Gastrocnemius medialis (tissue), 4 donors: ENCODE data around the gene MKNK1. TPM values are rescaled to one million over a fixed set of nuclear protein-coding genes. Genes with fewer than 3 reads are reported as not detected.
"Not testable (repeated sequence)": the region's sequence is repeated elsewhere in the genome, so short reads cannot be mapped to it uniquely, and the experiment has no call there.

Experiments used
- ATAC-seq, 2 donors: fragments of 150-250 bp; one replicate each; pipeline ENCODE4 v1.9.1; 2016
- DNase-seq, 2 donors: peaks; one replicate each; pipeline ENCODE4 v3.0.0-alpha.2; 2019
- H3K27ac ChIP-seq, 4 donors: fragments of 200-600 bp; sonication (generic); 1 replicate in 1 of 4; 2 replicates in 3 of 4; pipeline ENCODE4 v1.5.1; 2016 to 2018; ENCODE audit warnings: mild to moderate bottlenecking in 2 of 4, moderate library complexity in 1 of 4
- H3K27me3 ChIP-seq, 3 donors: fragments of 200-600 bp; sonication (generic) in 2 of 3; 1 replicate in 1 of 3; 2 replicates in 2 of 3; pipeline versions ENCODE4 v1.5.1 to v1.6.0; 2016 to 2019; ENCODE audit warnings: mild to moderate bottlenecking in 1 of 3, moderate library complexity in 1 of 3
- H3K36me3 ChIP-seq, 2 donors: fragments of 200-600 bp; sonication (generic) in 1 of 2; one replicate each; pipeline ENCODE4 v1.5.1; 2017 to 2018
- H3K4me1 ChIP-seq, 2 donors: fragments of 200-600 bp; sonication (generic) in 1 of 2; one replicate each; pipeline ENCODE4 v1.5.1; 2016 to 2017; ENCODE audit warnings: mild to moderate bottlenecking in 2 of 2
- H3K4me3 ChIP-seq, 4 donors: fragments of 200-600 bp; sonication (generic) in 3 of 4; 1 replicate in 1 of 4; 2 replicates in 3 of 4; pipeline ENCODE4 v1.5.1; 2016 to 2019; ENCODE audit warnings: mild to moderate bottlenecking in 2 of 4
- H3K9me3 ChIP-seq, 3 donors: fragments of 200-600 bp; sonication (generic) in 2 of 3; 1 replicate in 1 of 3; 2 replicates in 2 of 3; pipeline ENCODE4 v1.5.1; 2016 to 2019
- POLR2A ChIP-seq, 2 donors: fragments of 450-650 bp; IDR thresholded peaks; one replicate each; pipeline ENCODE4 v1.6.1; 2017; ENCODE audit warnings: antibody characterized with exemption in 2 of 2, mild to moderate bottlenecking in 2 of 2, moderate library complexity in 2 of 2
- in situ Hi-C, 4 donors: fragments of 200-750 bp; cut with MboI; loops; one replicate each; pipeline versions ENCODE4 v1.15.0 to v1.8.0; 2017; ENCODE audit warnings: low sequenced_read_pairs in 4 of 4
- intact Hi-C: fragments of 100-400 bp; cut with DNase I; formaldehyde crosslinking; loops from one replicate; pipeline ENCODE4 v1.15.1; 2023; ENCODE audit warnings: low total_unique reads
- total RNA-seq, 4 donors: library from RNA; depleted of rRNA; stranded (reverse); fragments of >200 nt; gene quantifications; one replicate each; pipeline versions ENCODE4 v1.1.0 to v1.2.3, GENCODE V29; 2016
- TF ChIP-seq, protein P1 (sequence below), 5 experiments: fragments of 450-650 bp in 3 of 5; fragments of 200-600 bp in 2 of 5; sonication (generic) in 2 of 5; IDR thresholded peaks in 4 of 5; conservative IDR thresholded peaks in 1 of 5; 1 replicate in 4 of 5; 2 replicates in 1 of 5; pipeline ENCODE4 v1.5.1; 2016 to 2019; ENCODE audit warnings: antibody characterized with exemption in 5 of 5, mild to moderate bottlenecking in 3 of 5, moderate library complexity in 3 of 5

Gene MKNK1
- total RNA-seq = 10 to 100 TPM; 23.7 to 63.5 (median 43.4) TPM

DNA sequence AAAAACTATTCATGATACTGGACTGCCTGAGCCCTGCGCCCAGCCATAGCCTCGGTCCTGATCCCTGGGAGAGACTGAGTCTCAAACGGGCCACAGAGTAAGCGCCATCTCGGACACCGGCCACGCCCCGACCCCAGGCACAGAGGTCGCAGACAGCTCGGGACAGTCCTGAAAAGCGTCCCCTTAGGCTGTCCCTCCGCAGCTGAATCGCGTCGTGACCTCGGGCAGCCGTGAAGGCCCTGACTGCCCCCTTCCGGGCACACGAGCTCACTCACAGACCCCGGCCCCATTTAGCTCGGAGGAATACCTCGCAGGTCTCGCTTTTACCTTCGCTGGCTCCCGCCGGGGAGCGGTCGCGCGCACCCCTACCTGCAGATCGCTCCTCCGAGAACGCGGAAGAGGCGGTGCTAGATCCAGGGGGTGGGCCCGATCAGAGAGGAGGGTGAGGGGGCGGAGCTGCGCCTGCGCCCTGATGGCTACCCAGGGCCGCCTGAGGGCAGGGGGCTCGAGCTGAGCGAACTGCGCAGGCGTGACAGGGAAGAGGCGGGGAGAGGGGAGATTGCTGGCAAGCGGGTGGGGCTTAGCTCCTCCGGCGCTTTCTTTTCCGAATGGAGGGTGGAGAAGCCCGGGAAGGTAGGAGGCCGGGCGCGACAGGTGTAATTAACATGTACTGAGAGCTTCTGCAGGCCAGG lies at the start of gene MKNK1:
Gene MKNK1 (minus strand): TSS at position 411 of the 692 bp plus-strand sequence. CDS start 20,941 bp downstream, outside the sequence.
- Histone ChIP-seq H3K27ac (peak within 1 kb of the TSS; percentile 83 to 98 (median 92)), H3K27me3 (no peaks in the 10 kb centered on the region), H3K9me3 (no peaks in the 10 kb centered on the region), H3K36me3 (peaks cover 0 to 9% of the 10 kb centered on the region in 2 donors), H3K4me3 (peak within 1 kb of the TSS; percentile 86 to 97 (median 91)), H3K4me1 (peaks cover 55 to 72% of the 10 kb centered on the region in 2 donors)
- ATAC-seq (peak; percentile 79 to 92), DNase-seq (peak; percentile 94 to 96)
- in situ Hi-C loops = no loop called here
- peak; percentile 87 to 91 for TF ChIP-seq POLR2A (IDR thresholded peaks at IDR 0.05)
- TF ChIP-seq, protein P1, sequence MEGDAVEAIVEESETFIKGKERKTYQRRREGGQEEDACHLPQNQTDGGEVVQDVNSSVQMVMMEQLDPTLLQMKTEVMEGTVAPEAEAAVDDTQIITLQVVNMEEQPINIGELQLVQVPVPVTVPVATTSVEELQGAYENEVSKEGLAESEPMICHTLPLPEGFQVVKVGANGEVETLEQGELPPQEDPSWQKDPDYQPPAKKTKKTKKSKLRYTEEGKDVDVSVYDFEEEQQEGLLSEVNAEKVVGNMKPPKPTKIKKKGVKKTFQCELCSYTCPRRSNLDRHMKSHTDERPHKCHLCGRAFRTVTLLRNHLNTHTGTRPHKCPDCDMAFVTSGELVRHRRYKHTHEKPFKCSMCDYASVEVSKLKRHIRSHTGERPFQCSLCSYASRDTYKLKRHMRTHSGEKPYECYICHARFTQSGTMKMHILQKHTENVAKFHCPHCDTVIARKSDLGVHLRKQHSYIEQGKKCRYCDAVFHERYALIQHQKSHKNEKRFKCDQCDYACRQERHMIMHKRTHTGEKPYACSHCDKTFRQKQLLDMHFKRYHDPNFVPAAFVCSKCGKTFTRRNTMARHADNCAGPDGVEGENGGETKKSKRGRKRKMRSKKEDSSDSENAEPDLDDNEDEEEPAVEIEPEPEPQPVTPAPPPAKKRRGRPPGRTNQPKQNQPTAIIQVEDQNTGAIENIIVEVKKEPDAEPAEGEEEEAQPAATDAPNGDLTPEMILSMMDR (IDR thresholded peaks at IDR 0.05 in 4 of 5, conservative IDR thresholded peaks at IDR 0.05 in 1 of 5) = peak in 1 of 5 experiments; percentile 15
- intact Hi-C loops = no loop called here

DNA sequence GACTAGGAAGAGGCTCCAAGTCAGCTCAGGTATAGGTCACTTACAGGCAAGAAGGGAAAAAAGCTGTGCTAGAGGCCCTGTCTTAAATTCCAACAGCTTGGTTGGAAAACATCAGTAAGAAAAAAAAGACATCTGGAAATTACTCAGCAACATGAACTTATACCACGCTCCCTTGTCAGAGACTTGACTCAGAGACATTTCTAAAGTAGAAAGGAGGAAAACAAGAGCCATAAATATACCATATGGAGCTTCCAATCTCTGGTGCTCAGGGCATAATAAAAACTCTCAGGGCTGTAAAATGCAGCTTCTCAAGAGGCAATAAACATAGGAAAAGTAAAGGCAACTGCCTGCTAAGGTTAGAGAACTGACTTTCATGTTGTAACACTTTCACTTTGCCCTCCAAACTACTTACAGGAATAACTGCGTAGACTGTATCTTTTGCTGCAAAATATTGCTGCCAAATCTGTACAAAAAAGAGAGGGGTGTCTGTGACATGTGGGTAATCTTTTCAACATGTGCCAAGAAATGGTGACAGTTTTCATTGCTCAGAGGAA lies 49.4 kb upstream of the MKNK1 start:
- intact Hi-C loops (no loop called here), in situ Hi-C loops (no loop called here)
- Histone ChIP-seq H3K27me3 (no peaks in the 10 kb centered on the region), H3K36me3 (peaks cover 0 to 81% of the 10 kb centered on the region in 2 donors), H3K4me3 (no peak overlapping the region), H3K27ac (no peak overlapping the region), H3K4me1 (no peaks in the 10 kb centered on the region), H3K9me3 (no peaks in the 10 kb centered on the region)
- TF ChIP-seq, protein P1 (IDR thresholded peaks at IDR 0.05 in 4 of 5, conservative IDR thresholded peaks at IDR 0.05 in 1 of 5) = no peak
- TF ChIP-seq POLR2A (IDR thresholded peaks at IDR 0.05) = no peak
- ATAC-seq (no peak), DNase-seq (no peak)

DNA sequence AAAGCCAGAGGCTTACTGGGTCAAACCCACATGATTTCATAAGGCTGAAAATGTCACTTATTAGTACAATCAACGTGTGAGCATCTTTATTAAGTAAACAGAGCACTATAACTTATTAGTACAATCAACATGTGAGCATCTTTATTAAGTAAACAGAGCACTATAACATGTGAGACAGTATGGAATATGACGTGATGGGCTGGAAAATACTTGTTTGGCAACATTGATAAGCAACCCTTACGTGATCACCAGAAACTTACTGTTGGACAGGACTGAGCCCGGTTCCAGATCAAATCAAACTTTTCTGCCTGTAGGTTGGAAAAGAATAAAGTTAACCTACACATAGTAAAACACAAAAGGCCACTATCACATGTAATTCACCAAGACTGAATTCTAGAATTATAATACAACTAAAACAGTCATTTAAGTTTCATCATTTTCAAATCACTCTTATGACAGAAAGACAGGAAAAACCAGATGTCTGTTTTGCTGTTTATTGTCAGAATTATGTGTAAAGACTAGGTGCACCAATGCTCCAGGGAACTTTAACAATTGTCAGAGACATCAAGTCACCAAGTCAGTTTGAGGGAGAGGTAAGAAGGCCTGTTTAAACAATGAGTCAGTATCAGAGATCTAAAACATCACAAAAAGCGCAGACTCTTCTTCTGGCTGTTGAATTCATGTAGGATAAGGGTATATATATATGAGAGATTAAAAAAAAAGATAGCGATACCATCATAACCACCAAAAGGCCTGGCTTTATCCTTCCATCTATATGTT lies 48.4 kb upstream of the MKNK1 start:
- no peaks in the 10 kb centered on the region for H3K4me1 ChIP-seq
- in situ Hi-C loops = no loop called here
- TF ChIP-seq, protein P1 (IDR thresholded peaks at IDR 0.05 in 4 of 5, conservative IDR thresholded peaks at IDR 0.05 in 1 of 5) = no peak
- no peak for TF ChIP-seq POLR2A (IDR thresholded peaks at IDR 0.05)
- no peaks in the 10 kb centered on the region for H3K9me3 ChIP-seq
- intact Hi-C loops = no loop called here
- ATAC-seq (no peak), DNase-seq (no peak)
- H3K4me3 ChIP-seq = no peak overlapping the region
- peaks cover 0 to 81% of the 10 kb centered on the region in 2 donors for H3K36me3 ChIP-seq
- H3K27ac ChIP-seq = no peak overlapping the region
- no peaks in the 10 kb centered on the region for H3K27me3 ChIP-seq

DNA sequence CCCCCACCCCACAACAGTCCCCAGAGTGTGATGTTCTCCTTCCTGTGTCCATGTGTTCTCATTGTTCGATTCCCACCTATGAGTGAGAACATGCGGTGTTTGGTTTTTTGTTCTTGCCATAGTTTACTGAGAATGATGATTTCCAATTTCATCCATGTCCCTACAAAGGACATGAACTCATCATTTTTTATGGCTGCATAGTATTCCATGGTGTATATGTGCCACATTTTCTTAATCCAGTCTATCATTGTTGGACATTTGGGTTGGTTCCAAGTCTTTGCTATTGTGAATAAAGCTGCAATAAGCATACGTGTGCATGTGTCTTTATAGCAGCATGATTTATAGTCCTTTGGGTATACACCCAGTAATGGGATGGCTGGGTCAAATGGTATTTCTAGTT lies 47.1 kb upstream of the MKNK1 start:
- H3K9me3 ChIP-seq, H3K4me3 ChIP-seq, in situ Hi-C loops, DNase-seq, ATAC-seq, H3K27ac ChIP-seq, H3K4me1 ChIP-seq, intact Hi-C loops, H3K27me3 ChIP-seq: not testable (repeated sequence)
- peaks cover 0 to 77% of the 10 kb centered on the region in 2 donors for H3K36me3 ChIP-seq

DNA sequence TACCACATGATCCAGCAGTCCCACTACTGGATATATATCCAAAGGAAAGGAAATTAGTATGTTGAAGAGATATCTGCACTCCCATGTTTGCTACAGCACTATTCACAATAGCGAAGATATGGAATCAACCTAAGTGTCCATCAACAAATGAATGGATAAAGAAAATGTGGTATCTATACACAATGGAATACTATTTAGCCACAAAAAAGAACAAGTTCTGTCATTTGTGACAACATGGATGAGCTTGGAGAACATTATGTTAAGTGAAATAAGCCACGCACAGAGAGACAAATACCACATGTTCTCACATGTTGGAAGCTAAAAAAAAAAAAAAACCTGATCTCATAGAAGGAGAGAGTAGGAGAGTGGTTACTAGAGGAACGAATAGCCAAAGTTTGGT lies 46.4 kb upstream of the MKNK1 start:
- no peaks in the 10 kb centered on the region for H3K27me3 ChIP-seq
- no peak overlapping the region for H3K27ac ChIP-seq
- peaks cover 0 to 72% of the 10 kb centered on the region in 2 donors for H3K36me3 ChIP-seq
- ATAC-seq = no peak
- intact Hi-C loops = no loop called here
- in situ Hi-C loops = no loop called here
- TF ChIP-seq, protein P1 (IDR thresholded peaks at IDR 0.05 in 4 of 5, conservative IDR thresholded peaks at IDR 0.05 in 1 of 5) = no peak
- no peaks in the 10 kb centered on the region for H3K4me1 ChIP-seq
- no peak overlapping the region for H3K4me3 ChIP-seq
- no peak for DNase-seq
- no peaks in the 10 kb centered on the region for H3K9me3 ChIP-seq
